Measurements from ENCODE around the gene CFAP58.

The CFAP58 gene

DNA sequence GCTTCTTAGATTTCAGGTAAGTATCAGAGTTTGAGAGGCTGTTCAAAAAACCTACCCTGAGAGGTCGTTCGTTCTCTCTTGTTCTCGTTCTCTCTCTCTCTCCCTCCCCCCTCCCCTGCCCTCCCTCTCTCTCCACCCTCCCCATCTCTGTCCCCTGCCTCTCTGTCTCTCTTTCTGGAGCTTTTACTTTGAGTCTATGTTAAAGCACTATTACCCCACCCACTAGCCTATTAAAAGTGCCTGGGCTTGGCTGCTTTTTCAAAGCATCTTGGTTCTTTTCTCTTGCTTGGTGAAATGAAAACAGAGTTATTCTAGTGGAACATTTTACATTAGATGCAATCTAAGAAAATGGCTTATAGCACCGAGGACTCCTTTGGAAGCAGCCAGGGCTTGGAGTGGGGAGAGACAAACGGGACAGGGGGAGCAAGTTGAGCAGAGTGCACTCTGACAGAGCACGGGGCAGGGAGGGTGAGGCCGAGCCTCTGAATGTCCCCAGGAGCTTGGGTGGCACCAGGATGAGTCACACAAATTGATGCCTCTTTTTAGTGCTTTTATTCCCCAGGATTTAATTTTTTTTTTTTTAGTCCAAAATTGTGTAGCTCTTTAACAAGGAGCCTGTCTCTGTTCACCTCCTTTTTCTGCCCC lies 134.3 kb downstream of the CFAP58 start:
- DNase-seq, result no peak

DNA sequence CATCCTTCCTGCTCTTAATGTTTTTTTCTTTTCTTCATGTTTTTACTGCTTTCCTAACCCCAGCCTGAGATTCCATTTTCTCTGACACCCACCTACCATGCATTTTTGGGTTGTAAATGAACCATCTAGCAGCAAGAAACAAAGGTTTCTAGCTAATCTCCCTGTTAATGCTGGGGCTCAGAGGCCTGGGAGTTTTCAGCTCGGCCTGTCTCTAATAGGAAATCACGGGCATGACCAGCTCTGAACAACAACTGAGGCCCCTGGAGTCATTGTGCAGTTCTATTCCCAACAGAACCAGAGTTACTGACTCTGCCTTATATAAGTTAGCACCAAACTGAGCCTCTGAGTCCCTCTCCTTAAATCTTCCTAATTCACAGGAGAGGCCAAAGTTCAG lies 134.8 kb downstream of the CFAP58 start:
- DNase-seq, result no peak

- DNase-seq, result peak; percentile 5 to 59
Observed at GRCh38 chr10:104492329-104492940, 138.8 kb downstream of the CFAP58 start.

- DNase-seq, result no peak
Observed at GRCh38 chr10:104498347-104499081, 144.9 kb downstream of the CFAP58 start.

- no peak for DNase-seq
Observed at GRCh38 chr10:104501449-104501848, 147.8 kb downstream of the CFAP58 start.

GRCh38 chr10:104501864-104502579 lies 148.4 kb downstream of the CFAP58 start:
- no peak for DNase-seq

DNA sequence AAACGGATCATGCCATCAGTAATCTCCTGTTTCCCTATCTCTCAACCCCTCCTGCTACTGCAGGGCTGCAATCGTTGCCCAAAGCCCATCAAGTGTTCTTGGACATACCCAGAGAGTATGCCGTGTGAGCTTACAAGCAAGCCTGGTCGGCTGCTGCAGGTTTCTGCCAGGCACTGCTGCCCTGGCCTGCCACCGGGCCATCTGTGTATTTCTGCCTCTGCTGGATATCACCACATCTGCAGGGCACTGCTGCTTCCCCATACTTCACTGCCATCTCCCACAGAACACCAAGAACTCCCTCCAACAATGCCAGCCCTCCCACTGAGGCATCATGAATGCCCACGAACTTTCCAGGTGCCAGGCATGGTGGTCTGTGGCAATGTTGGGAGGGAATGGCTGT lies 149.3 kb downstream of the CFAP58 start:
- no peak for DNase-seq

Data from NCI-H446 (cell line).